Lung (tissue), 12 donors: ENCODE data around the gene TBC1D2. TPM values are rescaled to one million over a fixed set of nuclear protein-coding genes. Genes with fewer than 3 reads are reported as not detected.
"Not testable (repeated sequence)": the region's sequence is repeated elsewhere in the genome, so short reads cannot be mapped to it uniquely, and the experiment has no call there.

Source experiments
- ATAC-seq: fragments of 200-7000 bp; cut with Tn5 transposase; one replicate; pipeline ENCODE4 v1.9.1; 2020; ENCODE audit warnings: moderate number of reproducible peaks; ENCODE audit not compliant: insufficient read depth, low FRiP score
- DNase-seq, 3 donors: peaks; one replicate each; pipeline ENCODE4 v3.0.0-alpha.2; 2013 to 2017
- H3K27ac ChIP-seq, 2 donors: one replicate each; pipeline ENCODE4 v1.5.1; 2013; ENCODE audit warnings: mild to moderate bottlenecking in 2 of 2, moderate library complexity in 2 of 2, control low read depth in 1 of 2, inconsistent platforms in 1 of 2, low read depth in 1 of 2, low read length in 1 of 2
- H3K27me3 ChIP-seq, 3 donors: one replicate each; pipeline ENCODE4 v1.5.1; 2013; ENCODE audit warnings: low read length in 2 of 3; ENCODE audit not compliant: control insufficient read depth in 3 of 3, insufficient read depth in 3 of 3
- H3K36me3 ChIP-seq, 4 donors: one replicate each; pipeline ENCODE4 v1.5.1; 2013; ENCODE audit warnings: low read length in 4 of 4, mild to moderate bottlenecking in 1 of 4, moderate library complexity in 1 of 4; ENCODE audit not compliant: control insufficient read depth in 4 of 4, insufficient read depth in 4 of 4
- H3K4me1 ChIP-seq, 5 donors: one replicate each; pipeline ENCODE4 v1.5.1; 2013; ENCODE audit warnings: low read length in 5 of 5, mild to moderate bottlenecking in 2 of 5, moderate library complexity in 1 of 5; ENCODE audit not compliant: control insufficient read depth in 5 of 5, insufficient read depth in 5 of 5
- H3K4me3 ChIP-seq: one replicate; pipeline ENCODE4 v1.5.1; 2013; ENCODE audit warnings: mild to moderate bottlenecking, control low read depth, moderate library complexity
- H3K9ac ChIP-seq, 2 donors: one replicate each; pipeline ENCODE4 v1.5.1; 2013; ENCODE audit warnings: low read length in 2 of 2, control low read depth in 1 of 2; ENCODE audit not compliant: insufficient read depth in 1 of 2
- H3K9me3 ChIP-seq, 4 donors: one replicate each; pipeline ENCODE4 v1.5.1; 2013; ENCODE audit warnings: low read length in 3 of 4, mild to moderate bottlenecking in 1 of 4, moderate library complexity in 1 of 4; ENCODE audit not compliant: control insufficient read depth in 4 of 4, insufficient read depth in 3 of 4
- CTCF ChIP-seq: IDR thresholded peaks from 2 replicates; pipeline ENCODE4 v1.5.1; 2012; ENCODE audit warnings: mild to moderate bottlenecking; ENCODE audit errors: control extremely low read depth, extremely low read depth
- WGBS, 2 donors: extraction: QIAGEN DNeasy Blood & Tissue Kit; methylation state at CpG; one replicate each; pipeline ENCODE4 v1.1.7; 2013; 5-methylcytosine and 5-hydroxymethylcytosine counted together
- polyA plus RNA-seq, 2 donors: library from polyadenylated mRNA; stranded (reverse); fragments of 200-250 nt; gene quantifications; one replicate each; pipeline ENCODE4 v1.2.1, GENCODE V29; 2013
- total RNA-seq, 2 donors: library from RNA; depleted of rRNA in 1 of 2; stranded (reverse); fragments of >200 nt in 1 of 2; gene quantifications; one replicate each; pipeline ENCODE4 v1.2.1, GENCODE V29; 2014 to 2021
- donor health status: control.
- donor health status: control.
- donor health status: Bipolar disorder and iron deficiency.
- donor health status: healthy.
- donor health status: DM: yes; HTN: yes; CAD: no.

Gene TBC1D2
- total and polyA plus RNA-seq, 4 donors, result 31.3 to 73.0 (median 56.1) TPM

- peak overlapping the region; percentile 2 for H3K4me3 ChIP-seq
- TF ChIP-seq CTCF, result no peak
- no peak overlapping the region for H3K9ac ChIP-seq
- WGBS, 2 donors, result 63 to 65% methylated on average over 6 of the region's 6 CpGs
- no peak for DNase-seq
- no peak for ATAC-seq
- H3K27ac ChIP-seq, result no peak overlapping the region
- H3K36me3 ChIP-seq, result no peaks in the 10 kb centered on the region
- H3K27me3 ChIP-seq, result no peaks in the 10 kb centered on the region
- no peaks in the 10 kb centered on the region for H3K9me3 ChIP-seq
- H3K4me1 ChIP-seq, result peaks cover 0 to 5% (median 0%) of the 10 kb centered on the region in 5 donors
Measured at GRCh38 chr9:98175028-98175569, 80.3 kb downstream of the TBC1D2 start.

- ATAC-seq, H3K4me1 ChIP-seq, H3K27ac ChIP-seq, H3K36me3 ChIP-seq, H3K27me3 ChIP-seq, DNase-seq, H3K9me3 ChIP-seq, H3K4me3 ChIP-seq, H3K9ac ChIP-seq: not testable (repeated sequence)
- WGBS, 2 donors, result 68 to 77% methylated on average over 5 of the region's 5 CpGs
Measured at GRCh38 chr9:98174502-98174918, 80.9 kb downstream of the TBC1D2 start.

GRCh38 chr9:98173181-98173580 lies 82.3 kb downstream of the TBC1D2 start:
- Histone ChIP-seq H3K9me3 (no peaks in the 10 kb centered on the region), H3K27me3 (no peaks in the 10 kb centered on the region), H3K4me3 (no peak overlapping the region), H3K9ac (no peak overlapping the region), H3K27ac (no peak overlapping the region), H3K36me3 (no peaks in the 10 kb centered on the region), H3K4me1 (peaks cover 0 to 5% (median 0%) of the 10 kb centered on the region in 5 donors)
- DNase-seq (no peak), ATAC-seq (no peak)
- TF ChIP-seq CTCF, result no peak
- WGBS, 2 donors, result 84 to 93% methylated on average over 16 of the region's 16 CpGs

GRCh38 chr9:98172604-98173003 lies 82.8 kb downstream of the TBC1D2 start:
- H3K27me3 ChIP-seq, result no peaks in the 10 kb centered on the region
- no peaks in the 10 kb centered on the region for H3K36me3 ChIP-seq
- no peak overlapping the region for H3K4me3 ChIP-seq
- H3K9ac ChIP-seq, result no peak overlapping the region
- H3K4me1 ChIP-seq, result peaks cover 0 to 5% (median 0%) of the 10 kb centered on the region in 5 donors
- ATAC-seq, result no peak
- no peak overlapping the region for H3K27ac ChIP-seq
- TF ChIP-seq CTCF, result no peak
- DNase-seq, result peak in 1 of 3 donors; percentile 28
- 84% methylated on average over 3 of the region's 3 CpGs for WGBS, 2 donors
- H3K9me3 ChIP-seq, result no peaks in the 10 kb centered on the region
